Mucosa of gallbladder (tissue), 1 donor: ENCODE results near the gene AATK. TPM values are rescaled to one million over a fixed set of nuclear protein-coding genes. Genes with fewer than 3 reads are reported as not detected.
"Not testable (repeated sequence)": the region's sequence is repeated elsewhere in the genome, so short reads cannot be mapped to it uniquely, and the experiment has no call there.

Source experiments
- DNase-seq: peaks from one replicate; pipeline ENCODE4 v3.0.0-alpha.2; 2020; ENCODE audit warnings: low spot score
- total RNA-seq: library from RNA; stranded (reverse); gene quantifications from one replicate; pipeline ENCODE4 v1.2.1, GENCODE V29; 2021
- donor health status: DM: no; HTN: no; CAD: no.

The AATK gene
- total RNA-seq, 1 donor from 2014 or later: 14.2 TPM

- no peak for DNase-seq
Measured at GRCh38 chr17:81162491-81162890, 3.5 kb downstream of the AATK start.

- DNase-seq: no peak
Measured at GRCh38 chr17:81161972-81162371, 4.0 kb downstream of the AATK start.

GRCh38 chr17:81161536-81161935 lies 4.5 kb downstream of the AATK start:
- DNase-seq: no peak

GRCh38 chr17:81160747-81161453 lies 5.1 kb downstream of the AATK start:
- DNase-seq: no peak

- DNase-seq: peak; percentile 34
Measured at GRCh38 chr17:81160306-81160705, 5.7 kb downstream of the AATK start.

- no peak for DNase-seq
Measured at GRCh38 chr17:81159611-81160265, 6.3 kb downstream of the AATK start.

GRCh38 chr17:81158688-81159590 lies 7.1 kb downstream of the AATK start:
- DNase-seq: no peak

- DNase-seq: no peak
Measured at GRCh38 chr17:81157848-81158687, 8.0 kb downstream of the AATK start.

GRCh38 chr17:81156866-81157805 lies 8.9 kb downstream of the AATK start:
- no peak for DNase-seq

GRCh38 chr17:81154961-81155360 lies 11.1 kb downstream of the AATK start:
- no peak for DNase-seq

- DNase-seq: not testable (repeated sequence)
Measured at GRCh38 chr17:81154016-81154415, 12.0 kb downstream of the AATK start.

GRCh38 chr17:81153340-81153803 lies 12.6 kb downstream of the AATK start:
- DNase-seq: no peak

- DNase-seq: no peak
Measured at GRCh38 chr17:81152288-81152828, 13.7 kb downstream of the AATK start.

- DNase-seq: no peak
Measured at GRCh38 chr17:81151278-81151677, 14.7 kb downstream of the AATK start.

- DNase-seq: no peak
Measured at GRCh38 chr17:81150377-81151077, 15.5 kb downstream of the AATK start.

GRCh38 chr17:81148986-81149533 lies 17.0 kb downstream of the AATK start:
- DNase-seq: no peak

- no peak for DNase-seq
Measured at GRCh38 chr17:81148571-81148970, 17.4 kb downstream of the AATK start.

GRCh38 chr17:81147701-81148100 lies 18.3 kb downstream of the AATK start:
- DNase-seq: no peak

- not testable (repeated sequence) for DNase-seq
Measured at GRCh38 chr17:81146208-81146607, 19.8 kb downstream of the AATK start.
